Measurements from ENCODE around the gene TIMM10B. TPM values are rescaled to one million over a fixed set of nuclear protein-coding genes. Genes with fewer than 3 reads are reported as not detected.
A peak's percentile ranks its signal among the peaks of the same experiment; 100 is the strongest.

The TIMM10B gene
- polyA plus RNA-seq (ENCODE audit: insufficient read length): 13.8 TPM

- DNase-seq: peak; percentile 99
These were observed at the start of gene TIMM10B, which contains the start of gene ARFIP2 for GRCh38 chr11:6481012-6481923. Gene TIMM10B (plus strand): TSS chr11:6481501. CDS start chr11:6481517, 16 bp downstream. Gene ARFIP2 (minus strand): TSS chr11:6481331. CDS start chr11:6480421, 910 bp downstream.

DNA sequence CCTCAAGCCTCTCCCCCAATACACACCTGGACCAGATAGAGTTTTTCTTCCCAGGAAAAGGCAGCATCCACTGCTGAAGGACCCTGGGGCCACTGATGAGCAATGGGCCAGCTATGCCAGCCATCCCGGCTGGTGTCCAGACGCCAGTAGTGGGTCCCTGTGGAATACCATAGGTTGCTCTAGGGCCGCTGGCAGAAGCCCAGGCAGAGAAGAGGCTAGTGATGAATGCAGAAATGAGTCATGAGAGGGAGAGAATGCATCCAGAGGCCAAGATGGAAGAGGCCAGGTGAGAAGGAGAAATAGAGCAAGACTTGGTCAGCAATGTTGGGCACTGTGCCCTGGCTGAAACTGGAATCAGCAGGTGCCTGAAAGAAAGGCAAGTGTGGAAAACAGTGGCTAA lies 49.4 kb upstream of the TIMM10B start:
- DNase-seq: no peak

GRCh38 chr11:6433998-6434660 lies 47.2 kb upstream of the TIMM10B start:
- no peak for DNase-seq

- no peak for DNase-seq
These were observed 43.9 kb upstream of the TIMM10B start for GRCh38 chr11:6437423-6437822.

DNA sequence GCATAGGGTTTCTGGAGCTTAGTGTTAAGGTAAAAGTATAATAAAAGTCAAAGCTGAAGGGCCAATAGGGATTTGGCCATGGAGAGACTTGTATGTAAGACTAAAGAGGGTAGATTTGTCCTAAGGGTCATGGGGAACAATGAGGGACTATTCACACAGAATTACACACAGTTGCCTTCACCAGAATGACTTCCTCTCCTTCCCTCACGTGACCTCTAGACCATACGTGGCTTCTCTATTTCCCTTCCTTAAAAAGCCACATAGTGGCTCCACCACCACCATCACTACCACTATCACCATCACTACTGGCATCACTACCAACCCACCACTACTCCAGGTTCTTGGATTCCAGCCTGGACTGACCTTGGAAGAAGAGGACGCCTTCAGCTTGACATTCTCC lies 43.3 kb upstream of the TIMM10B start:
- DNase-seq: no peak

DNA sequence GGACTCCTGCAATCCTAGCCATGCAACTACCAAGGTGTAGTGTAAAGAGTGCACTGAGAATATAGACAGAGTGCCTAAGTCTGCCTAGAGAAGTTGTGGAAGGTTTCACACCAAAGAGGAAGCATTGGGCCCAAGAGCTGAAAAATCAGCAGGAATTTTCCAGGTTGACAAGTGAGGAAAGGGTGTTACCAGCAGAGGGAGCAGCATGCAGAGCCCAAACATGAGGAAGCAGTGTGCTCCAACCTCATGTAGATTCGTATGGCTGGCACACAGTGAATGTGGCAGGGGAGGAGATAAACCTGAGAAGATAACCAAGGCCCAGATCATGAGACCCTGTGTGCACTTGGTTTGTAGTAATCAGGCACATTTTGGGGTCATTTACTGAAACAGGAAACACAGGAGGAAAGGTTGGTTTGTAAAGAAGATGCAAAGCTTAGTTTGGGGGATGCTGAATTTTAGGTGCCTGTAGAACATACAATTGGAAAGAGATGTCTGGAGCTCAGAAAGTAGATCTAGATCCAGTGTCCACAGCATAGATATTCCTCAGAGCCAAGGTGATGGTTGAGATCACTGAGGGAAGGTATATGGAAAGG lies 42.2 kb upstream of the TIMM10B start:
- peak; percentile 21 for DNase-seq

GRCh38 chr11:6440906-6441358 lies 40.4 kb upstream of the TIMM10B start, which contains the start of gene HPX:
Gene HPX (minus strand): TSS chr11:6440987. CDS start chr11:6440963, 24 bp downstream.
- no peak for DNase-seq

GRCh38 chr11:6442441-6442840 lies 38.9 kb upstream of the TIMM10B start:
- DNase-seq: no peak

GRCh38 chr11:6443269-6444003 lies 37.9 kb upstream of the TIMM10B start:
- peak; percentile 36 for DNase-seq

DNA sequence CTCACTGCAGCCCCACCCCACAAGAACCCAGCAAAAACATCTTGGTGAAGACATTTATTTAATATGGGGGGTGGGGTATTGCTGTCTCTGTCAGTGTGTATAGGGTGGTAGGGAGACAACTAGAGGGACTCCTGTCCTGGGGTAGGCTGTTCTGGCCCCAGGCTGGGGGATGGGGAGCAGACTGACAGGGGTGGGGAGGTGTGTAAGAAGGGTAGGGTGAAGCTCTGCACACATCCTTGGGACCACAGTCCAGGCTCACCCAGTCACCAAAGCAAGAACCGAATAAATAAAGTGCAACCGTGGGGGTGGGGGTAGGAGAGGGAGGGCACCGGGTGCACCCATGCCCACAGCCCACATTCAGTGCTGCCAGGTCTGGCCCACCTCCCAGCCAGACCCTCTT lies 32.7 kb upstream of the TIMM10B start:
- no peak for DNase-seq

DNA sequence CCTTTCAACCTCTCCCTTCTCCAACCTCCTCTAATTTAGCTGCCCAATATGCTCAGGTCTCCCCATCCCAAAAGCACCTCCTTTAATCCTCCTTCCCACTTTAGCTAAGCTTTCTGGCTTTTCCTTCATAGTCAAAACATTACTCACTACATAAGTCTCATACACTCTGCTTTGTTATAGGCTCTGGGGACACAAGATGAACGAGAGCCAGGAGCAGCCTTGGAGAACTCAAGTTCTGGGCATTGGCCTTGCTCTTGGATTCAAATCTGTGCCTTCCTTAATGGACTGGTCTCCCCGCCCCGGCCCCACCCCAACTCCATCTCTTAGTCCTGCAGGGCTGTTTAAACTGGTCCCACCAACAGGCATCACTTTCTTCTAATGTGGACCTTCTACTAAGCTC lies 29.1 kb upstream of the TIMM10B start:
- DNase-seq: no peak

- no peak for DNase-seq
These were observed 28.1 kb upstream of the TIMM10B start for GRCh38 chr11:6453152-6453551.

DNA sequence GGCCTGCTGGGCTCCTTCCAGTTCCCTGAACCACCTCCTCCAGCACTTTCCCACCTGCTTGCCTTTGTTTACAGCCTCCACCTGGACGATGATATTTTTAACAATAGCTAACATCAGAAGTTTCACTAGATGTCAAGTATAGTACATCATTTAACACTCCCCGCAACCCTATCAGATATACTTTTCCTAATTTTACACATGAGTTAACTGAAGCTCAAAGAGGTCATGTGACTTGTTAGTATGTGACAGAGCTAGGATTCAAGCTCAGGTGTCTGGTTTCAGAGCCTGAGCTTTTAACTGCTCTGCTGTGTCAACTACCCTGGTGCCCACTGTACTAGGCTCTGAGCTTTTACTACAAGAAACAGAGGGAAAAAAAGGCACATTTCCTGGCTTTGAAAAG lies 26.2 kb upstream of the TIMM10B start:
- no peak for DNase-seq

DNA sequence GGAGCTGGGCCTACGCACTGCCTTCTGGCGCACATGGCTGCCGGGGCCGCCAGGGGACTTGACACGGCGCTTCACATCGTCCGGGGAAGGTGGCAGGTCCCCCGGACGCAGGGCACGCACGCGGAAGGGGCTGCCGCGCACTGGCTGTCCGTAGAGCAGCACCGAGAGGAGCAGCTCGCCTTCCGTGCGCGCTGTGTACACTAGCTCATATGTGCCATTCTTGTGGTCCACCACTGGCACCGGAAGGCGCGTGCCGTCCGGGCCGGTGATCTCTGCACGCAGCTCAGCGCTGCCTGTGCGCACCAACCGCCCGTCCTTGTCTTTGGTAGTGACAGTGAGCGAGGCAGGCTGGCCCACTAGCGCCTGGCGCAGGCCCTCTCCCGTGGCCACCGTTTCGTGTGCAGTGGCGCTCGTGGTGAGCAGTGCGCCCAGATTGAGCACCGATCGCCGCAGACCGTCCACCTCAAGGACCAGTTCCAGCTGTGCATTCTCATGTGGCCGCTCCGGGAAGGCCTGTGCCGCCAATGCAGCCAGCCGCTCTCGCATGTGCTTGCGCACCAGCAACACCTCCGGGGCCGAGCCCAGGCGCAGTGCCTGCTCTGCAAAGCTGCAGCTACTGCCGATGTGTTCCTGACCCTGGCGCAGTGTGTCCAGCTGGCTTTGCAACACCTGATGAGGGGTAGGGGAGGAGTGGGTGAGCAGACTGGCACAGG lies 24.8 kb upstream of the TIMM10B start:
- DNase-seq: no peak

DNA sequence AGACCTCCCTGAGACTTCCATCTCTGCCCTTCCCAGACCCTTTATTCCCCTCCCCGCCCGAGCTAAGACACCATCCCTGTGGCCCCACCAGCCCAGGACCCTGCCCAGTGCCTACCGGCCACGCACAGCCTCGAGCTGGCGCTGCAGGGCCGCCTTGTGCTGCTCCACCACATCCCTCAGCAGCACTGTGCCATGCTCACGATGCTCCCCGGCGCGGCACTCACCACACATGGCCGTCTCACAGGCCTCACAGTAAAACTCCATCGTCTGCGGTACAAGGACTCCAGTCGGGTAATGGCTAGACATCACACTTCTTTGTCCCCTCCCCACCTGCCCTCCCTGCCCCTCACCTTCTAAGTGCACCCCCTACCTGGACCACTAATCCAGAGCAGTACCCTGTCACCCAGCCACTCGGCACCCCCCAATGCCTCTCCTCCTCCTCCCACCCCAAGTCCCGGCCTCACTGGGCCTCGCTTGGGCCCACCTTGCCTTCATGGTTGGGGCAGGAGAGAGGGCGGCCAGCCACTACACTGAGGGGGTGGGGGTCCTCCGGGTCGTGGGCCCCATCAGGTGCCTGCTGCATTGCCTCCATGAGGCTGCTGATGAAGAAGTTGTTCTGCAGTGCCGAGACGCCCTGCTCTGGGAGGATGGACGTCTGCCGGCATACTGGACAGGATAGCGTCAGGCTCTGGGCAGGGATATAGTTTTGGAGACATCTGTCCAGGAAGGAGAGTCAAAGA lies 23.6 kb upstream of the TIMM10B start:
- DNase-seq: no peak

DNA sequence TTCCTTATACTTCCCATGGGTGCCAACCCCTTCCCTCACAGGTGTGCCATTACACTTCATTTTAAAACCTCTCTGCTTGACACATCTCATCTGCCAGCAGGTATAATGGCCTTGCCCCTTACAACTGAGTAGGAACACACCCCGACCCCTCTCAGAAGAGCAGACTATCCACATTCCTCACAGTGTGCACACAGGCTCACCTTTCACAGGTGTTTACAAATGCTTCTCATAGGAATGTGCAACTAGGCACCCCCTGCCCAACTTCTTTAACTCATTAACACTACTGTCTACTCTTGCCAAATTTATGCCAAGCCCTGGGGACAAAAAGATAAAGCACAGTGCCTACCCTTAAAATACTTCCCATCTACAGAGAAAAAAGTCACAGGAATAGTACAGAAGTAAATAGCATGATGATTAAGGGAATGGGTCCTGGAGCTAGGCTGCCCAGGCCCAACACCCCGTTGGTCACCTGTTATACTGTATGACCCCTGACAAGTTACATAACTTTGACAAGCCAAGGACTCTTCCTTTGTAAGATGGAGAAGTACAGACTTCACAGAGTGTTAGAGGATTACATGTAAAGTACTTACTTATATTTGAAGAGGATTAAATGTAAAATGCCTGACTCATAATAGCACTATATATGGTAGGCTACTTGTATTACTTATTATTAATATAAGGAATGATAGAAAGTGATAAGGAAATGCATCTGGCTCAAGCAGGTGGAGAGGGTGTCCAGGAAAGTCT lies 22.8 kb upstream of the TIMM10B start:
- no peak for DNase-seq

DNA sequence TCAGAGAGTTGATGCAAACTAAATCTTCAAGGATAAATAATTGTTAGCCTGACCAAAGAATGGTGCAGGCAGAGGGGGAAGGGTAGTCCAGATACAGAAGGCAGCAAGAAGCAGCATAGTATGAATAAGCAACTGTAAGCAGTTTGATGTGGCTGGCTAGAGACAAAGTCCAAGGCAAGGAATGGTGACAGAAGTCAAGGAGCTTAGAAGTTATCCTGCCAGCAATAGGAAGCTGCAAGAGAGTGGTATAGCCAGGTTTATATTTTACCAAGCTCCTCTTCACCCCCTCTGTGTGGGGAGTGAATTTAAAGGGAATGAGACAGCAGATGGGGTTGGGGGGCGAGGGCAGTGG lies 22.2 kb upstream of the TIMM10B start:
- no peak for DNase-seq

DNA sequence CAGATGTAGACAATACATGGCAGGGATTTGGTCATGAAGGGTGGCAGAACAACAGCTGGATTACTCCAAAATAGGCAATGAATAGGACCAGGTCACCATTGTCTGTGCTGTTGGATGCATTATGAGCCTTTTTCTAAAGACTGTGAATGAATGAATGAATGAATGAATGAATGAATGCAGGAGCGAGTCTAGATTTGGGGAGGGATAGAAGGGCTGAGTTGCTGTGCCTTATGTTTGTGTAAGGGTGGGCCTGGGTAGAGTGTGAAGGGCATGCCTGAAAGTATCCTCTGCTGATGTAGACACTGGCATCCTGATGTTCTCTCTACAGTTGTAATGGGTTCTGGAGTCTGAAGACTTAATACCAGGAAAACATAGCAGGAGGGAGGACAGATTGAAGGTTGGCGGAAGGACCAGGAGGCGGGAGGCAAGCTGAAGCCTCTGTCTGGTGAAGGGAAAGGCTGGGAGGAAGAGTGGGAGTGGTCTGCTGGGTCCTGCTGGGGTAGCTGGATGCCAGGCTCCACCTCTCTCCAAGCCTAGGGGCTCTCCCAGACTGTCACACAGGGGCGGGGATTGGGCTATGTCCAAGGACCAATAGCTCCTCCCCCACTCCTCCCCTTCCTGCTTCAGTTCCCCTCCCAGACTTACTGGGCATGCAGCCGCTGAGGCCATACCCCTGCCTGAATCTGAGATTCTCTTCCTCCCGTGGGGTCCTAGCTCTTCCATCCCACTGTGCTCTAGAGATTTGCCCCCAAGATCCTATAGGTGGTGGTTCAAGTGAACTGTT lies 12.4 kb upstream of the TIMM10B start:
- peak; percentile 83 for DNase-seq

GRCh38 chr11:6469599-6469998 lies 11.7 kb upstream of the TIMM10B start:
- DNase-seq: no peak

GRCh38 chr11:6472934-6473333 lies 8.4 kb upstream of the TIMM10B start:
- no peak for DNase-seq
